Pancreas (tissue), 10 donors: ENCODE results near the gene EBI3. TPM values are rescaled to one million over a fixed set of nuclear protein-coding genes. Genes with fewer than 3 reads are reported as not detected.
"Not testable (repeated sequence)": the region's sequence is repeated elsewhere in the genome, so short reads cannot be mapped to it uniquely, and the experiment has no call there.

ENCODE experiments used
- ATAC-seq, 4 donors: fragments of 200-7000 bp; cut with Tn5 transposase; one replicate each; pipeline versions ENCODE4 v1.8.0 to v1.9.1; 2020; ENCODE audit warnings: mild to moderate bottlenecking in 4 of 4, moderate library complexity in 4 of 4
- DNase-seq, 6 donors: peaks; one replicate each; pipeline ENCODE4 v3.0.0-alpha.2; 2020
- FAIRE-seq: peaks from 2 replicates; lab custom pipeline; 2012; peaks lifted over from hg19 to GRCh38; lab: Jason Lieb, UNC
- H3K27ac ChIP-seq, 4 donors: fragments of 200-600 bp; sonication (generic); 1 replicate in 3 of 4; 2 replicates in 1 of 4; pipeline versions ENCODE4 v1.5.0 to v1.8.0; 2020
- H3K27me3 ChIP-seq, 4 donors: fragments of 200-600 bp; one replicate each; pipeline ENCODE4 v1.8.0; 2021
- H3K36me3 ChIP-seq, 3 donors: fragments of 200-600 bp; sonication (generic) in 1 of 3; one replicate each; pipeline versions ENCODE4 v1.5.0 to v1.8.0; 2020 to 2021
- H3K4me1 ChIP-seq, 3 donors: fragments of 200-600 bp; one replicate each; pipeline ENCODE4 v1.8.0; 2021
- H3K4me3 ChIP-seq, 4 donors: fragments of 200-600 bp; sonication (generic) in 2 of 4; one replicate each; pipeline versions ENCODE4 v1.5.0 to v1.8.0; 2020 to 2021
- H3K9me3 ChIP-seq, 4 donors: fragments of 200-600 bp; one replicate each; pipeline ENCODE4 v1.8.0; 2021
- CTCF ChIP-seq, 4 donors: fragments of 200-600 bp; sonication (generic) in 3 of 4; IDR thresholded peaks; one replicate each; pipeline versions ENCODE4 v1.5.0 to v1.8.0; 2021; ENCODE audit warnings: antibody characterized with exemption in 4 of 4
- WGBS, 2 donors: extraction: QIAGEN DNeasy Blood & Tissue Kit; methylation state at CpG; one replicate each; pipeline ENCODE4 v1.1.7; 2013; 5-methylcytosine and 5-hydroxymethylcytosine counted together
- intact Hi-C, 3 donors: fragments of 100-400 bp; cut with DNase I; formaldehyde crosslinking; loops; one replicate each; pipeline versions ENCODE4 v1.11.1 to v1.14.2; 2022
- polyA plus RNA-seq, 2 donors: library from polyadenylated mRNA; stranded (reverse); fragments of 200-250 nt; gene quantifications; one replicate each; pipeline ENCODE4 v1.2.3, GENCODE V29; 2013
- total RNA-seq, 6 donors: library from RNA; stranded (reverse); fragmentation: NEBNext Ultra II Directional in 4 of 6; extraction: Animal tissue kit (Norgen Biotek cat#: 25700) in 4 of 6; gene quantifications; one replicate each; pipeline versions ENCODE4 v1.2.1 to v1.2.4, GENCODE V29; 2021 to 2023
- donor health status: healthy with polysubstance abuse.
- donor health status: DM: no; HTN: no; CAD: no; lungs with moderate emphysema.
- donor health status: DM: no; HTN: no; CAD: no.
- donor health status: control.
- donor health status: control.
- donor health status: Bipolar disorder and iron deficiency.
- donor health status: DM: yes; HTN: yes; CAD: no.
- donor health status: DM: no; HTN: no; CAD: no.
- donor health status: DM: no; HTN: no; CAD: no.
- donor health status: DM: yes; HTN: yes; CAD: no.

The EBI3 gene
- total and polyA plus RNA-seq, 8 donors, result 0.52 to 2.2 (median 1.2) TPM; not detected in 2

GRCh38 chr19:4210166-4210731 lies 19.1 kb upstream of the EBI3 start:
- H3K4me1 ChIP-seq, result no peaks in the 10 kb centered on the region
- no peak for ATAC-seq
- intact Hi-C loops, result no loop called here
- no peak for DNase-seq
- 77 to 93% methylated on average over 13 to 15 of the region's 15 CpGs for WGBS, 2 donors
- no peak overlapping the region for H3K27ac ChIP-seq
- no peak overlapping the region for H3K4me3 ChIP-seq
- no peaks in the 10 kb centered on the region for H3K27me3 ChIP-seq
- H3K36me3 ChIP-seq, result no peaks in the 10 kb centered on the region
- no peaks in the 10 kb centered on the region for H3K9me3 ChIP-seq
- no peak for FAIRE-seq
- no peak for TF ChIP-seq CTCF (IDR thresholded peaks at IDR 0.05)

GRCh38 chr19:4213116-4213515 lies 16.2 kb upstream of the EBI3 start:
- Histone ChIP-seq H3K36me3 (no peaks in the 10 kb centered on the region), H3K9me3 (no peaks in the 10 kb centered on the region), H3K27me3 (no peaks in the 10 kb centered on the region), H3K4me1 (no peaks in the 10 kb centered on the region), H3K4me3 (no peak overlapping the region), H3K27ac (no peak overlapping the region)
- DNase-seq, result no peak
- ATAC-seq, result no peak
- no peak for TF ChIP-seq CTCF (IDR thresholded peaks at IDR 0.05)
- intact Hi-C loops, result no loop called here
- FAIRE-seq, result no peak
- WGBS, 2 donors, result 74 to 76% methylated on average over 3 of the region's 3 CpGs

GRCh38 chr19:4215807-4216206 lies 13.5 kb upstream of the EBI3 start:
- Histone ChIP-seq H3K4me3 (no peak overlapping the region), H3K27ac (no peak overlapping the region), H3K4me1 (peaks cover 0 to 4% (median 0%) of the 10 kb centered on the region in 3 donors), H3K27me3 (no peaks in the 10 kb centered on the region), H3K9me3 (no peaks in the 10 kb centered on the region), H3K36me3 (no peaks in the 10 kb centered on the region)
- FAIRE-seq, result no peak
- TF ChIP-seq CTCF (IDR thresholded peaks at IDR 0.05), result no peak
- DNase-seq, result no peak
- WGBS, 2 donors, result 67 to 75% methylated on average over 7 to 10 of the region's 10 CpGs
- ATAC-seq, result no peak
- intact Hi-C loops, result no loop called here

- Histone ChIP-seq H3K27me3 (no peaks in the 10 kb centered on the region), H3K9me3 (no peaks in the 10 kb centered on the region), H3K36me3 (no peaks in the 10 kb centered on the region), H3K27ac (no peak overlapping the region), H3K4me1 (peaks cover 0 to 4% (median 0%) of the 10 kb centered on the region in 3 donors), H3K4me3 (no peak overlapping the region)
- no peak for TF ChIP-seq CTCF (IDR thresholded peaks at IDR 0.05)
- intact Hi-C loops, result no loop called here
- ATAC-seq (no peak), FAIRE-seq (no peak), DNase-seq (no peak)
- whole genome bisulfite sequencing, 2 donors, result 81% methylated on average over 6 of the region's 6 CpGs
Measured at GRCh38 chr19:4216846-4217245, 12.5 kb upstream of the EBI3 start.

- WGBS, 2 donors, result 94 to 97% methylated on average over 71 to 81 of the region's 81 CpGs
- FAIRE-seq (no peak), ATAC-seq (no peak), DNase-seq (no peak)
- H3K4me3 ChIP-seq, result no peak overlapping the region
- no peaks in the 10 kb centered on the region for H3K36me3 ChIP-seq
- no peak overlapping the region for H3K27ac ChIP-seq
- intact Hi-C loops, result no loop called here
- peaks cover 0 to 4% (median 0%) of the 10 kb centered on the region in 3 donors for H3K4me1 ChIP-seq
- TF ChIP-seq CTCF (IDR thresholded peaks at IDR 0.05), result no peak
- no peaks in the 10 kb centered on the region for H3K9me3 ChIP-seq
- no peaks in the 10 kb centered on the region for H3K27me3 ChIP-seq
Measured at GRCh38 chr19:4217429-4218264, 11.7 kb upstream of the EBI3 start.

- H3K4me3 ChIP-seq, H3K4me1 ChIP-seq, H3K27ac ChIP-seq, DNase-seq, ATAC-seq, H3K36me3 ChIP-seq, intact Hi-C loops, H3K27me3 ChIP-seq, FAIRE-seq, H3K9me3 ChIP-seq: not testable (repeated sequence)
- WGBS, 2 donors, result 84 to 100% methylated on average over 1 of the region's 1 CpG
Measured at GRCh38 chr19:4218523-4218922, 10.8 kb upstream of the EBI3 start.
